SK-N-SH treated with all-trans-retinoic acid at 6 μM for 48 hours (cell line): ENCODE results near the gene POU3F3.

Experiments
- ATAC-seq: fragments of 200-7000 bp; cut with Tn5 transposase; 3 replicates; pipeline ENCODE4 v1.9.1; 2020; ENCODE audit warnings: mild to moderate bottlenecking, moderate library complexity
- ARNTL ChIP-seq: fragments of 450-650 bp; formaldehyde crosslinking; IDR thresholded peaks from 2 replicates; pipeline ENCODE4 v1.5.0; 2020; ENCODE audit warnings: low read depth, mild to moderate bottlenecking, moderate library complexity, borderline replicate concordance
- BACH2 ChIP-seq: fragments of 250-450 bp; sonication (Bioruptor Pico); IDR thresholded peaks from 2 replicates; pipeline ENCODE4 v1.9.0; 2021; ENCODE audit warnings: mild to moderate bottlenecking, borderline replicate concordance
- CSDC2 ChIP-seq: fragments of 250-450 bp; sonication (Bioruptor Pico); IDR thresholded peaks from 2 replicates; pipeline ENCODE4 v1.5.0; 2020; ENCODE audit warnings: mild to moderate bottlenecking, moderate library complexity
- GLIS3 ChIP-seq: fragments of 250-450 bp; sonication (Bioruptor Pico); IDR thresholded peaks from 2 replicates; pipeline ENCODE4 v1.5.0; 2020; ENCODE audit warnings: mild to moderate bottlenecking, moderate library complexity
- ISL1 ChIP-seq: fragments of 250-450 bp; sonication (Bioruptor Pico); IDR thresholded peaks from 2 replicates; pipeline ENCODE4 v2.1.2; 2022; ENCODE audit warnings: mild to moderate bottlenecking, moderate library complexity
- OSR1 ChIP-seq: fragments of 250-450 bp; sonication (Bioruptor Pico); IDR thresholded peaks from 2 replicates; pipeline ENCODE4 v1.8.0; 2022; ENCODE audit warnings: moderate library complexity, mild to moderate bottlenecking, inconsistent platforms
- PPARA ChIP-seq: fragments of 250-450 bp; sonication (Bioruptor Pico); IDR thresholded peaks from 2 replicates; pipeline ENCODE4 v1.5.0; 2020; ENCODE audit warnings: mild to moderate bottlenecking, borderline replicate concordance
- RARB ChIP-seq: fragments of 250-450 bp; sonication (Bioruptor Pico); IDR thresholded peaks from 2 replicates; pipeline ENCODE4 v1.8.0; 2021; ENCODE audit warnings: mild to moderate bottlenecking, moderate library complexity
- SNAI2 ChIP-seq: fragments of 250-450 bp; sonication (Bioruptor Pico); IDR thresholded peaks from 2 replicates; pipeline ENCODE4 v1.5.0; 2020; ENCODE audit warnings: mild to moderate bottlenecking, moderate library complexity
- TCF4 ChIP-seq: fragments of 250-450 bp; sonication (Bioruptor Pico); IDR thresholded peaks from 2 replicates; pipeline ENCODE4 v1.8.0; 2021; ENCODE audit warnings: mild to moderate bottlenecking, moderate library complexity, borderline replicate concordance
- TOX ChIP-seq: fragments of 250-450 bp; sonication (Bioruptor Pico); IDR thresholded peaks from 2 replicates; pipeline ENCODE4 v1.8.0; 2021; ENCODE audit warnings: mild to moderate bottlenecking, moderate library complexity, borderline replicate concordance
- ZC3H10 ChIP-seq: fragments of 250-450 bp; sonication (Bioruptor Pico); IDR thresholded peaks from 2 replicates; pipeline ENCODE4 v1.5.1; 2021; ENCODE audit warnings: mild to moderate bottlenecking, moderate library complexity
- ZFP3 ChIP-seq: fragments of 250-450 bp; sonication (Bioruptor Pico); IDR thresholded peaks from 2 replicates; pipeline ENCODE4 v1.5.0; 2020; ENCODE audit warnings: mild to moderate bottlenecking, moderate library complexity
- ZFP30 ChIP-seq: fragments of 450-650 bp; formaldehyde crosslinking; IDR thresholded peaks from 2 replicates; pipeline ENCODE4 v1.5.0; 2022; ENCODE audit warnings: mild to moderate bottlenecking, moderate library complexity
- ZNF565 ChIP-seq: fragments of 450-650 bp; formaldehyde crosslinking; conservative IDR thresholded peaks from 2 replicates; pipeline ENCODE4 v1.5.0; 2020; ENCODE audit warnings: low read depth, mild to moderate bottlenecking, moderate library complexity
- ZNF70 ChIP-seq: fragments of 450-650 bp; formaldehyde crosslinking; IDR thresholded peaks from 2 replicates; pipeline ENCODE4 v1.5.0; 2020; ENCODE audit warnings: mild to moderate bottlenecking, moderate library complexity
- ZNF8 ChIP-seq: fragments of 450-650 bp; formaldehyde crosslinking; IDR thresholded peaks from 2 replicates; pipeline ENCODE4 v1.5.0; 2020; ENCODE audit warnings: mild to moderate bottlenecking, moderate library complexity
- TF ChIP-seq, protein P1 (sequence below): fragments of 250-450 bp; sonication (Bioruptor Pico); IDR thresholded peaks from 2 replicates; pipeline ENCODE4 v1.5.1; 2021; ENCODE audit warnings: mild to moderate bottlenecking, moderate library complexity
- TF ChIP-seq, protein P2 (sequence below): fragments of 250-450 bp; sonication (Bioruptor Pico); IDR thresholded peaks from 2 replicates; pipeline ENCODE4 v1.8.0; 2021; ENCODE audit warnings: low read depth, mild to moderate bottlenecking, moderate library complexity, borderline replicate concordance
- TF ChIP-seq, protein P3 (sequence below): fragments of 250-450 bp; sonication (Bioruptor Pico); IDR thresholded peaks from 2 replicates; pipeline ENCODE4 v1.5.1; 2020; ENCODE audit warnings: low read depth, mild to moderate bottlenecking, moderate library complexity
- TF ChIP-seq, protein P4 (sequence below): fragments of 250-450 bp; sonication (Bioruptor Pico); IDR thresholded peaks from 2 replicates; pipeline ENCODE4 v1.5.0; 2020; ENCODE audit warnings: mild to moderate bottlenecking, moderate library complexity
- TF ChIP-seq, protein P5 (sequence below): fragments of 250-450 bp; sonication (Bioruptor Pico); IDR thresholded peaks from 2 replicates; pipeline ENCODE4 v1.8.0; 2020; ENCODE audit warnings: mild to moderate bottlenecking, moderate library complexity, borderline replicate concordance

POU3F3 gene

DNA sequence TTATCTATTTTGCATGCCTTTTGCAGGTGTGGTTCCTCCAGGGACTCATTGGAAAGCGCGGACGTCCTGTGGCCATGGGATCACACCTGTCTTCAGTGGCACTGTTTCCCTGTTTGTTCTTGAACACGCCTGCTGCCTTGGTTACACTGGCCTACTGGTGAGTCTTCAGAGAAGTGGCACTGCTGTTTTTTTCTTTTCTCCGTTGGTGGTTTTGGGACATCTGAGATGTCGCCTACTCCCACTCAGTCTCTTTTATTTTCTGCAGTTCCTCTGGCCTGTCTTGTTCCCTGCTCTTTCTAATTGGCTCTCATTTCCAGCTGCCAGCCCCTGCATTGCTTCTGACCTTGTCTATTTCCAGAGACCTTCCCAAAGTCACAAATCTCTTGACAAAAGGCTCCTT is 35.7 kb upstream of the POU3F3 start:
- TF ChIP-seq ZC3H10 (CRISPR knock-in tag) (no peak), CSDC2 (CRISPR knock-in tag) (no peak), OSR1 (CRISPR knock-in tag) (no peak), ZFP30 (CRISPR knock-in tag) (no peak), RARB (CRISPR knock-in tag) (no peak), TCF4 (CRISPR knock-in tag) (no peak), ZFP3 (no peak), GLIS3 (no peak), ISL1 (CRISPR knock-in tag) (no peak), ARNTL (CRISPR knock-in tag) (no peak), ZNF565 (CRISPR knock-in tag) (no peak), TOX (CRISPR knock-in tag) (no peak)
- TF ChIP-seq, protein P1, sequence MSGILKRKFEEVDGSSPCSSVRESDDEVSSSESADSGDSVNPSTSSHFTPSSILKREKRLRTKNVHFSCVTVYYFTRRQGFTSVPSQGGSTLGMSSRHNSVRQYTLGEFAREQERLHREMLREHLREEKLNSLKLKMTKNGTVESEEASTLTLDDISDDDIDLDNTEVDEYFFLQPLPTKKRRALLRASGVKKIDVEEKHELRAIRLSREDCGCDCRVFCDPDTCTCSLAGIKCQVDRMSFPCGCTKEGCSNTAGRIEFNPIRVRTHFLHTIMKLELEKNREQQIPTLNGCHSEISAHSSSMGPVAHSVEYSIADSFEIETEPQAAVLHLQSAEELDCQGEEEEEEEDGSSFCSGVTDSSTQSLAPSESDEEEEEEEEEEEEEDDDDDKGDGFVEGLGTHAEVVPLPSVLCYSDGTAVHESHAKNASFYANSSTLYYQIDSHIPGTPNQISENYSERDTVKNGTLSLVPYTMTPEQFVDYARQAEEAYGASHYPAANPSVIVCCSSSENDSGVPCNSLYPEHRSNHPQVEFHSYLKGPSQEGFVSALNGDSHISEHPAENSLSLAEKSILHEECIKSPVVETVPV (CRISPR knock-in tag), result no peak
- TF ChIP-seq, protein P2, sequence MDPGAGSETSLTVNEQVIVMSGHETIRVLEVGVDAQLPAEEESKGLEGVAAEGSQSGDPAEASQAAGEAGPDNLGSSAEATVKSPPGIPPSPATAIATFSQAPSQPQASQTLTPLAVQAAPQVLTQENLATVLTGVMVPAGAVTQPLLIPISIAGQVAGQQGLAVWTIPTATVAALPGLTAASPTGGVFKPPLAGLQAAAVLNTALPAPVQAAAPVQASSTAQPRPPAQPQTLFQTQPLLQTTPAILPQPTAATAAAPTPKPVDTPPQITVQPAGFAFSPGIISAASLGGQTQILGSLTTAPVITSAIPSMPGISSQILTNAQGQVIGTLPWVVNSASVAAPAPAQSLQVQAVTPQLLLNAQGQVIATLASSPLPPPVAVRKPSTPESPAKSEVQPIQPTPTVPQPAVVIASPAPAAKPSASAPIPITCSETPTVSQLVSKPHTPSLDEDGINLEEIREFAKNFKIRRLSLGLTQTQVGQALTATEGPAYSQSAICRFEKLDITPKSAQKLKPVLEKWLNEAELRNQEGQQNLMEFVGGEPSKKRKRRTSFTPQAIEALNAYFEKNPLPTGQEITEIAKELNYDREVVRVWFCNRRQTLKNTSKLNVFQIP (CRISPR knock-in tag), result no peak
- TF ChIP-seq, protein P3, sequence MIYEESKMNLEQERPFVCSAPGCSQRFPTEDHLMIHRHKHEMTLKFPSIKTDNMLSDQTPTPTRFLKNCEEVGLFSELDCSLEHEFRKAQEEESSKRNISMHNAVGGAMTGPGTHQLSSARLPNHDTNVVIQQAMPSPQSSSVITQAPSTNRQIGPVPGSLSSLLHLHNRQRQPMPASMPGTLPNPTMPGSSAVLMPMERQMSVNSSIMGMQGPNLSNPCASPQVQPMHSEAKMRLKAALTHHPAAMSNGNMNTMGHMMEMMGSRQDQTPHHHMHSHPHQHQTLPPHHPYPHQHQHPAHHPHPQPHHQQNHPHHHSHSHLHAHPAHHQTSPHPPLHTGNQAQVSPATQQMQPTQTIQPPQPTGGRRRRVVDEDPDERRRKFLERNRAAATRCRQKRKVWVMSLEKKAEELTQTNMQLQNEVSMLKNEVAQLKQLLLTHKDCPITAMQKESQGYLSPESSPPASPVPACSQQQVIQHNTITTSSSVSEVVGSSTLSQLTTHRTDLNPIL (CRISPR knock-in tag), result no peak
- TF ChIP-seq, protein P4, sequence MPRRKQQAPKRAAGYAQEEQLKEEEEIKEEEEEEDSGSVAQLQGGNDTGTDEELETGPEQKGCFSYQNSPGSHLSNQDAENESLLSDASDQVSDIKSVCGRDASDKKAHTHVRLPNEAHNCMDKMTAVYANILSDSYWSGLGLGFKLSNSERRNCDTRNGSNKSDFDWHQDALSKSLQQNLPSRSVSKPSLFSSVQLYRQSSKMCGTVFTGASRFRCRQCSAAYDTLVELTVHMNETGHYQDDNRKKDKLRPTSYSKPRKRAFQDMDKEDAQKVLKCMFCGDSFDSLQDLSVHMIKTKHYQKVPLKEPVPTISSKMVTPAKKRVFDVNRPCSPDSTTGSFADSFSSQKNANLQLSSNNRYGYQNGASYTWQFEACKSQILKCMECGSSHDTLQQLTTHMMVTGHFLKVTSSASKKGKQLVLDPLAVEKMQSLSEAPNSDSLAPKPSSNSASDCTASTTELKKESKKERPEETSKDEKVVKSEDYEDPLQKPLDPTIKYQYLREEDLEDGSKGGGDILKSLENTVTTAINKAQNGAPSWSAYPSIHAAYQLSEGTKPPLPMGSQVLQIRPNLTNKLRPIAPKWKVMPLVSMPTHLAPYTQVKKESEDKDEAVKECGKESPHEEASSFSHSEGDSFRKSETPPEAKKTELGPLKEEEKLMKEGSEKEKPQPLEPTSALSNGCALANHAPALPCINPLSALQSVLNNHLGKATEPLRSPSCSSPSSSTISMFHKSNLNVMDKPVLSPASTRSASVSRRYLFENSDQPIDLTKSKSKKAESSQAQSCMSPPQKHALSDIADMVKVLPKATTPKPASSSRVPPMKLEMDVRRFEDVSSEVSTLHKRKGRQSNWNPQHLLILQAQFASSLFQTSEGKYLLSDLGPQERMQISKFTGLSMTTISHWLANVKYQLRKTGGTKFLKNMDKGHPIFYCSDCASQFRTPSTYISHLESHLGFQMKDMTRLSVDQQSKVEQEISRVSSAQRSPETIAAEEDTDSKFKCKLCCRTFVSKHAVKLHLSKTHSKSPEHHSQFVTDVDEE (CRISPR knock-in tag), result no peak
- TF ChIP-seq, all 23 proteins: peak for 0
- no peak for ATAC-seq

DNA sequence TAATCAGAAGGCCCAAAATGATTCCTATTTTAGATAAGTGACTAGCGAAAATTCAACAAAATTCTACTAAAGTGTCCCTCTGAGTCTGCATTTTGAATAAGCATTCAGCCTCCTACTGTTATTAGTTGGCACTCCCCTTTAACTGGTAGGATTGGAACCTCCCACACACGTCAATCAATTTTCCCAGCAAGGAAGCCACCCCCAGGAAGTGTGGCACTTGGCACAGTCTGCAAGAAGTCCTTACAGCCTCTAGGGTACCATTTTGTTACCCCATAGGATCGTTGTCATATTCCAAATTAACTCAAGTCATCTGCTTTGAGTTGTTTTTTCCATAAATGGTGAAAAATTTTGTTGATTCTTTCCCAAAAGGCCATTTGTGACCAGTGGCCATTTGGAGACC is 33.8 kb upstream of the POU3F3 start:
- TF ChIP-seq ZNF70 (CRISPR knock-in tag) (no peak), ZFP30 (CRISPR knock-in tag) (no peak), ZC3H10 (CRISPR knock-in tag) (no peak), TOX (CRISPR knock-in tag) (no peak), SNAI2 (CRISPR knock-in tag) (no peak)
- TF ChIP-seq, protein P5, sequence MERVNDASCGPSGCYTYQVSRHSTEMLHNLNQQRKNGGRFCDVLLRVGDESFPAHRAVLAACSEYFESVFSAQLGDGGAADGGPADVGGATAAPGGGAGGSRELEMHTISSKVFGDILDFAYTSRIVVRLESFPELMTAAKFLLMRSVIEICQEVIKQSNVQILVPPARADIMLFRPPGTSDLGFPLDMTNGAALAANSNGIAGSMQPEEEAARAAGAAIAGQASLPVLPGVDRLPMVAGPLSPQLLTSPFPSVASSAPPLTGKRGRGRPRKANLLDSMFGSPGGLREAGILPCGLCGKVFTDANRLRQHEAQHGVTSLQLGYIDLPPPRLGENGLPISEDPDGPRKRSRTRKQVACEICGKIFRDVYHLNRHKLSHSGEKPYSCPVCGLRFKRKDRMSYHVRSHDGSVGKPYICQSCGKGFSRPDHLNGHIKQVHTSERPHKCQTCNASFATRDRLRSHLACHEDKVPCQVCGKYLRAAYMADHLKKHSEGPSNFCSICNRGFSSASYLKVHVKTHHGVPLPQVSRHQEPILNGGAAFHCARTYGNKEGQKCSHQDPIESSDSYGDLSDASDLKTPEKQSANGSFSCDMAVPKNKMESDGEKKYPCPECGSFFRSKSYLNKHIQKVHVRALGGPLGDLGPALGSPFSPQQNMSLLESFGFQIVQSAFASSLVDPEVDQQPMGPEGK (CRISPR knock-in tag), result no peak
- TF ChIP-seq, all 23 proteins: peak for 0
- ATAC-seq, result no peak

DNA sequence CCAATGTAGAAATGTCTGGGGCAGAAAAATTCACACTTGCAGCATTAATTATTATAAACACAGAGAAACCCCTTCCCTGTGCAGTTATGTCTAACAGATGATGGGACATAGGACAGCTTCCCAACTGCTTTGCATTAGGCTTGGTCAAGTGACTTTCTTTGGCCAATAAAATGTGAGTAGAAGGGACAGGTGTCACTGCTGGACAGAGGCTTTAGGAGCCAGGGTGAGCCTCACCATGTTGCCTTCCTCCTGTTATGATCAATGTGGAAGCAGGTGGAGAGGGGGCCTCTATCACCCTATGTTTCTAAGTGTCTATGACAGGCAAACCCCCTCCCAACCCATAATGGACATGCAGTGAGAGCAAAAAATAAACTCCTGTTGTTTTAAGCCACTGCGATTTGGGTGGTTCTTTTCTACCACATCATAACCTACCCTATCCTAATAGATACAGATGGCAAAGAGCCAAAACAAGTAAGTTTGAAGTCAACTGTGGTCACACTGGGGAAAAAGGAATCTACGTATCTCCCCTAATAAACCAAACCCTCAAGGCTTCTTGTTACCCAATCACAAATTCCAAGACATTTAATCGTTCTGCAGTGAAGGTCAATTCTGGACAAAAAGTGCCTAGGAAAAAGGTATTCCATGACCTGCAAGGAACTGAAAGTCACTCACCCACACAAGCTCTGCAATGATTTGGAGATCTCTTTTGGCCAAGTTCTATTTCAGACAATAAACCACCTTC is 28.6 kb upstream of the POU3F3 start:
- no peak for ATAC-seq
- TF ChIP-seq GLIS3 (no peak), ZFP30 (CRISPR knock-in tag) (no peak), ZNF565 (CRISPR knock-in tag) (no peak), ZNF8 (CRISPR knock-in tag) (no peak), BACH2 (no peak), ZFP3 (no peak), OSR1 (CRISPR knock-in tag) (no peak), TOX (CRISPR knock-in tag) (no peak), RARB (CRISPR knock-in tag) (no peak), CSDC2 (CRISPR knock-in tag) (no peak), ZNF70 (CRISPR knock-in tag) (no peak), PPARA (no peak)
- TF ChIP-seq, protein P5 (CRISPR knock-in tag), result no peak
- TF ChIP-seq, protein P4 (CRISPR knock-in tag), result no peak
